ENCODE results near the gene CIDEA. TPM values are rescaled to one million over a fixed set of nuclear protein-coding genes. Genes with fewer than 3 reads are reported as not detected.

CIDEA gene
- polyA plus RNA-seq, 2 donors = 0.79 to 2.1 TPM

- 85 to 91% methylated on average over 6 of the region's 6 CpGs for WGBS, 2 donors
- Histone ChIP-seq H3K4me3 (ENCODE audit: low read depth in 1 of 2, low read length in 2 of 2) (no peak overlapping the region), H3K27me3 (ENCODE audit: control insufficient read depth in 1 of 2, insufficient read depth in 2 of 2, low read length in 2 of 2) (peaks cover 0 to 9% of the 10 kb centered on the region in 2 donors), H3K4me1 (ENCODE audit: control insufficient read depth in 2 of 2, insufficient read depth in 2 of 2, low read length in 1 of 2) (peaks cover 3 to 20% of the 10 kb centered on the region in 2 donors), H3K9me3 (ENCODE audit: control insufficient read depth in 2 of 2, insufficient read depth in 1 of 2, low read depth in 1 of 2, low read length in 1 of 2) (no peaks in the 10 kb centered on the region), H3K36me3 (ENCODE audit: control insufficient read depth in 2 of 2, insufficient read depth in 2 of 2, low read length in 1 of 2) (no peaks in the 10 kb centered on the region), H3K27ac (ENCODE audit: low read depth in 2 of 2, low read length in 1 of 2) (no peak overlapping the region)
Measured at GRCh38 chr18:12252061-12252460, 2.1 kb upstream of the CIDEA start.

- H3K4me3 ChIP-seq (ENCODE audit: low read depth in 1 of 2, low read length in 2 of 2) = no peak overlapping the region
- H3K27ac ChIP-seq (ENCODE audit: low read depth in 2 of 2, low read length in 1 of 2) = no peak overlapping the region
- H3K36me3 ChIP-seq (ENCODE audit: control insufficient read depth in 2 of 2, insufficient read depth in 2 of 2, low read length in 1 of 2) = no peaks in the 10 kb centered on the region
- peaks cover 3 to 27% of the 10 kb centered on the region in 2 donors for H3K4me1 ChIP-seq (ENCODE audit: control insufficient read depth in 2 of 2, insufficient read depth in 2 of 2, low read length in 1 of 2)
- peaks cover 0 to 9% of the 10 kb centered on the region in 2 donors for H3K27me3 ChIP-seq (ENCODE audit: control insufficient read depth in 1 of 2, insufficient read depth in 2 of 2, low read length in 2 of 2)
- WGBS, 2 donors = 38 to 52% methylated on average over 11 of the region's 11 CpGs
- H3K9me3 ChIP-seq (ENCODE audit: control insufficient read depth in 2 of 2, insufficient read depth in 1 of 2, low read depth in 1 of 2, low read length in 1 of 2) = no peaks in the 10 kb centered on the region
Measured at GRCh38 chr18:12253027-12253426, 1.1 kb upstream of the CIDEA start.

- H3K36me3 ChIP-seq (ENCODE audit: control insufficient read depth in 2 of 2, insufficient read depth in 2 of 2, low read length in 1 of 2) = no peaks in the 10 kb centered on the region
- H3K4me1 ChIP-seq (ENCODE audit: control insufficient read depth in 2 of 2, insufficient read depth in 2 of 2, low read length in 1 of 2) = peaks cover 3 to 30% of the 10 kb centered on the region in 2 donors
- 4 to 5% methylated on average over 18 to 20 of the region's 20 CpGs for WGBS, 2 donors
- no peaks in the 10 kb centered on the region for H3K9me3 ChIP-seq (ENCODE audit: control insufficient read depth in 2 of 2, insufficient read depth in 1 of 2, low read depth in 1 of 2, low read length in 1 of 2)
- H3K27ac ChIP-seq (ENCODE audit: low read depth in 2 of 2, low read length in 1 of 2) = no peak overlapping the region
- H3K27me3 ChIP-seq (ENCODE audit: control insufficient read depth in 1 of 2, insufficient read depth in 2 of 2, low read length in 2 of 2) = peaks cover 0 to 9% of the 10 kb centered on the region in 2 donors
- peak overlapping the region; percentile 7 to 31 for H3K4me3 ChIP-seq (ENCODE audit: low read depth in 1 of 2, low read length in 2 of 2)
Measured at GRCh38 chr18:12253663-12254135, 462 bp upstream of the CIDEA start.

- 57% methylated on average over 38 of the region's 38 CpGs for WGBS, 2 donors
- Histone ChIP-seq H3K27ac (ENCODE audit: low read depth in 2 of 2, low read length in 1 of 2) (no peak overlapping the region), H3K4me1 (ENCODE audit: control insufficient read depth in 2 of 2, insufficient read depth in 2 of 2, low read length in 1 of 2) (peaks cover 3 to 30% of the 10 kb centered on the region in 2 donors), H3K36me3 (ENCODE audit: control insufficient read depth in 2 of 2, insufficient read depth in 2 of 2, low read length in 1 of 2) (no peaks in the 10 kb centered on the region), H3K9me3 (ENCODE audit: control insufficient read depth in 2 of 2, insufficient read depth in 1 of 2, low read depth in 1 of 2, low read length in 1 of 2) (no peaks in the 10 kb centered on the region), H3K4me3 (ENCODE audit: low read depth in 1 of 2, low read length in 2 of 2) (peak overlapping the region in 1 of 2 donors; percentile 31), H3K27me3 (ENCODE audit: control insufficient read depth in 1 of 2, insufficient read depth in 2 of 2, low read length in 2 of 2) (peaks cover 0 to 9% of the 10 kb centered on the region in 2 donors)
Measured at GRCh38 chr18:12254820-12255511, 805 bp downstream of the CIDEA start.

- Histone ChIP-seq H3K36me3 (ENCODE audit: control insufficient read depth in 2 of 2, insufficient read depth in 2 of 2, low read length in 1 of 2) (no peaks in the 10 kb centered on the region), H3K4me3 (ENCODE audit: low read depth in 1 of 2, low read length in 2 of 2) (no peak overlapping the region), H3K27me3 (ENCODE audit: control insufficient read depth in 1 of 2, insufficient read depth in 2 of 2, low read length in 2 of 2) (peaks cover 0 to 9% of the 10 kb centered on the region in 2 donors), H3K27ac (ENCODE audit: low read depth in 2 of 2, low read length in 1 of 2) (no peak overlapping the region), H3K4me1 (ENCODE audit: control insufficient read depth in 2 of 2, insufficient read depth in 2 of 2, low read length in 1 of 2) (peaks cover 3 to 30% of the 10 kb centered on the region in 2 donors), H3K9me3 (ENCODE audit: control insufficient read depth in 2 of 2, insufficient read depth in 1 of 2, low read depth in 1 of 2, low read length in 1 of 2) (no peaks in the 10 kb centered on the region)
- 45 to 63% methylated on average over 4 of the region's 4 CpGs for WGBS, 2 donors
Measured at GRCh38 chr18:12255626-12256026, 1.5 kb downstream of the CIDEA start.

- H3K4me3 ChIP-seq (ENCODE audit: low read depth in 1 of 2, low read length in 2 of 2) = no peak overlapping the region
- H3K27ac ChIP-seq (ENCODE audit: low read depth in 2 of 2, low read length in 1 of 2) = no peak overlapping the region
- H3K27me3 ChIP-seq (ENCODE audit: control insufficient read depth in 1 of 2, insufficient read depth in 2 of 2, low read length in 2 of 2) = peaks cover 0 to 9% of the 10 kb centered on the region in 2 donors
- WGBS, 2 donors = 55 to 61% methylated on average over 6 of the region's 6 CpGs
- H3K36me3 ChIP-seq (ENCODE audit: control insufficient read depth in 2 of 2, insufficient read depth in 2 of 2, low read length in 1 of 2) = no peaks in the 10 kb centered on the region
- H3K9me3 ChIP-seq (ENCODE audit: control insufficient read depth in 2 of 2, insufficient read depth in 1 of 2, low read depth in 1 of 2, low read length in 1 of 2) = no peaks in the 10 kb centered on the region
- peaks cover 3 to 30% of the 10 kb centered on the region in 2 donors for H3K4me1 ChIP-seq (ENCODE audit: control insufficient read depth in 2 of 2, insufficient read depth in 2 of 2, low read length in 1 of 2)
Measured at GRCh38 chr18:12256951-12257350, 2.8 kb downstream of the CIDEA start.

- Histone ChIP-seq H3K27me3 (ENCODE audit: control insufficient read depth in 1 of 2, insufficient read depth in 2 of 2, low read length in 2 of 2) (peaks cover 0 to 7% of the 10 kb centered on the region in 2 donors), H3K9me3 (ENCODE audit: control insufficient read depth in 2 of 2, insufficient read depth in 1 of 2, low read depth in 1 of 2, low read length in 1 of 2) (no peaks in the 10 kb centered on the region), H3K27ac (ENCODE audit: low read depth in 2 of 2, low read length in 1 of 2) (peak overlapping the region; percentile 61 to 78), H3K4me1 (ENCODE audit: control insufficient read depth in 2 of 2, insufficient read depth in 2 of 2, low read length in 1 of 2) (peaks cover 3 to 28% of the 10 kb centered on the region in 2 donors), H3K36me3 (ENCODE audit: control insufficient read depth in 2 of 2, insufficient read depth in 2 of 2, low read length in 1 of 2) (no peaks in the 10 kb centered on the region), H3K4me3 (ENCODE audit: low read depth in 1 of 2, low read length in 2 of 2) (no peak overlapping the region)
- 79 to 80% methylated on average over 21 of the region's 21 CpGs for WGBS, 2 donors
Measured at GRCh38 chr18:12257996-12258718, 4.0 kb downstream of the CIDEA start.

- Histone ChIP-seq H3K9me3 (ENCODE audit: control insufficient read depth in 2 of 2, insufficient read depth in 1 of 2, low read depth in 1 of 2, low read length in 1 of 2) (no peaks in the 10 kb centered on the region), H3K36me3 (ENCODE audit: control insufficient read depth in 2 of 2, insufficient read depth in 2 of 2, low read length in 1 of 2) (no peaks in the 10 kb centered on the region), H3K4me3 (ENCODE audit: low read depth in 1 of 2, low read length in 2 of 2) (no peak overlapping the region), H3K27me3 (ENCODE audit: control insufficient read depth in 1 of 2, insufficient read depth in 2 of 2, low read length in 2 of 2) (peaks cover 0 to under 1% of the 10 kb centered on the region in 2 donors), H3K27ac (ENCODE audit: low read depth in 2 of 2, low read length in 1 of 2) (no peak overlapping the region), H3K4me1 (ENCODE audit: control insufficient read depth in 2 of 2, insufficient read depth in 2 of 2, low read length in 1 of 2) (peaks cover 3 to 22% of the 10 kb centered on the region in 2 donors)
- WGBS, 2 donors = 81 to 89% methylated on average over 29 of the region's 29 CpGs
Measured at GRCh38 chr18:12258719-12259705, 4.9 kb downstream of the CIDEA start.

GRCh38 chr18:12262748-12263147, 8.6 kb downstream of the CIDEA start:
- 85 to 87% methylated on average over 8 of the region's 8 CpGs for WGBS, 2 donors
- H3K27me3 ChIP-seq (ENCODE audit: control insufficient read depth in 1 of 2, insufficient read depth in 2 of 2, low read length in 2 of 2) = no peaks in the 10 kb centered on the region
- no peaks in the 10 kb centered on the region for H3K9me3 ChIP-seq (ENCODE audit: control insufficient read depth in 2 of 2, insufficient read depth in 1 of 2, low read depth in 1 of 2, low read length in 1 of 2)
- H3K36me3 ChIP-seq (ENCODE audit: control insufficient read depth in 2 of 2, insufficient read depth in 2 of 2, low read length in 1 of 2) = no peaks in the 10 kb centered on the region
- no peak overlapping the region for H3K4me3 ChIP-seq (ENCODE audit: low read depth in 1 of 2, low read length in 2 of 2)
- H3K4me1 ChIP-seq (ENCODE audit: control insufficient read depth in 2 of 2, insufficient read depth in 2 of 2, low read length in 1 of 2) = peaks cover 0 to 3% of the 10 kb centered on the region in 2 donors
- H3K27ac ChIP-seq (ENCODE audit: low read depth in 2 of 2, low read length in 1 of 2) = no peak overlapping the region

Data from esophagus (tissue), 2 donors.